Body of pancreas (tissue), 4 donors: ENCODE measurements around the gene PPHLN1. TPM values are rescaled to one million over a fixed set of nuclear protein-coding genes. Genes with fewer than 3 reads are reported as not detected.

ENCODE experiments used
- ATAC-seq: fragments of 150-250 bp; one replicate; pipeline ENCODE4 v1.9.1; 2016
- DNase-seq, 4 donors: peaks; one replicate each; pipeline ENCODE4 v3.0.0-alpha.2; 2019
- H3K27ac ChIP-seq, 4 donors: fragments of 200-600 bp; sonication (generic); 1 replicate in 3 of 4; 2 replicates in 1 of 4; pipeline versions ENCODE4 v1.5.1 to v1.6.1; 2016 to 2019; ENCODE audit warnings: mild to moderate bottlenecking in 1 of 4, mixed read lengths in 1 of 4, moderate library complexity in 1 of 4
- H3K27me3 ChIP-seq, 2 donors: fragments of 200-600 bp; sonication (generic); one replicate each; pipeline ENCODE4 v1.6.0; 2016; ENCODE audit warnings: mild to moderate bottlenecking in 1 of 2
- H3K36me3 ChIP-seq, 2 donors: fragments of 200-600 bp; sonication (generic); replicated peaks in 1 of 2; 2 replicates each; pipeline ENCODE4 v1.5.1; 2016; ENCODE audit warnings: low read depth in 2 of 2; ENCODE audit not compliant: insufficient read depth in 1 of 2
- H3K4me1 ChIP-seq: fragments of 200-600 bp; sonication (generic); one replicate; pipeline ENCODE4 v1.6.0; 2016
- H3K4me3 ChIP-seq, 2 donors: fragments of 200-600 bp; sonication (generic); 1 replicate in 1 of 2; 2 replicates in 1 of 2; pipeline ENCODE4 v1.5.1; 2016 to 2019
- H3K9me3 ChIP-seq, 3 donors: fragments of 200-600 bp; sonication (generic); 1 replicate in 2 of 3; 2 replicates in 1 of 3; pipeline ENCODE4 v1.5.1; 2016
- POLR2A ChIP-seq, 3 donors: fragments of 450-650 bp; IDR thresholded peaks; one replicate each; pipeline ENCODE4 v1.6.1; 2016; ENCODE audit warnings: antibody characterized with exemption in 3 of 3, mild to moderate bottlenecking in 2 of 3
- WGBS, 2 donors: methylation state at CpG; one replicate each; pipeline ENCODE4 v1.1.5; 2017; 5-methylcytosine and 5-hydroxymethylcytosine counted together
- intact Hi-C: fragments of 100-400 bp; cut with DNase I; formaldehyde crosslinking; loops from one replicate; pipeline ENCODE4 v1.15.1; 2023
- total RNA-seq, 2 donors: library from RNA; depleted of rRNA; stranded (reverse); fragments of >200 nt; gene quantifications; one replicate each; pipeline ENCODE4 v1.1.0, GENCODE V29; 2016
- TF ChIP-seq, protein P1 (sequence below), 7 experiments: fragments of 450-650 bp in 4 of 7; fragments of 200-600 bp in 3 of 7; sonication (generic) in 3 of 7; IDR thresholded peaks; one replicate each; pipeline ENCODE4 v1.5.1; 2016 to 2019; ENCODE audit warnings: antibody characterized with exemption in 7 of 7

The PPHLN1 gene
- total RNA-seq, 2 donors from 2014 or later, result 20.8 to 30.1 TPM

DNA sequence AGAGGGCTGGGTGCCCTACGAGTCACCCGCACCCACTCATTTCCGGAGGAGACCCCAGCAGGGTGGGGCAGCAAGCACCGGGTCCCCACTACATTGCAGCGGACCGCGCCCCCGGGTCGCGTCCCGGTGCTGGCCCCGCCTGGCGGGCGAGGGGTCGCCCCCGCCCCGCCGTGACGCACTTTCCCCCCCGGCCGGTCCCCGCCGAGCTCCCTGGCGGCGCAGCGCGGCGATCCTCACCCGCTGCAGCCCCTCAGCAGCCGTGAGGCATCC, 157.5 kb downstream of the PPHLN1 start:
- DNase-seq, result peak in 2 of 4 donors; percentile 9 to 40
- no peaks in the 10 kb centered on the region for H3K27me3 ChIP-seq
- no peak for TF ChIP-seq POLR2A (IDR thresholded peaks at IDR 0.05)
- TF ChIP-seq, protein P1, sequence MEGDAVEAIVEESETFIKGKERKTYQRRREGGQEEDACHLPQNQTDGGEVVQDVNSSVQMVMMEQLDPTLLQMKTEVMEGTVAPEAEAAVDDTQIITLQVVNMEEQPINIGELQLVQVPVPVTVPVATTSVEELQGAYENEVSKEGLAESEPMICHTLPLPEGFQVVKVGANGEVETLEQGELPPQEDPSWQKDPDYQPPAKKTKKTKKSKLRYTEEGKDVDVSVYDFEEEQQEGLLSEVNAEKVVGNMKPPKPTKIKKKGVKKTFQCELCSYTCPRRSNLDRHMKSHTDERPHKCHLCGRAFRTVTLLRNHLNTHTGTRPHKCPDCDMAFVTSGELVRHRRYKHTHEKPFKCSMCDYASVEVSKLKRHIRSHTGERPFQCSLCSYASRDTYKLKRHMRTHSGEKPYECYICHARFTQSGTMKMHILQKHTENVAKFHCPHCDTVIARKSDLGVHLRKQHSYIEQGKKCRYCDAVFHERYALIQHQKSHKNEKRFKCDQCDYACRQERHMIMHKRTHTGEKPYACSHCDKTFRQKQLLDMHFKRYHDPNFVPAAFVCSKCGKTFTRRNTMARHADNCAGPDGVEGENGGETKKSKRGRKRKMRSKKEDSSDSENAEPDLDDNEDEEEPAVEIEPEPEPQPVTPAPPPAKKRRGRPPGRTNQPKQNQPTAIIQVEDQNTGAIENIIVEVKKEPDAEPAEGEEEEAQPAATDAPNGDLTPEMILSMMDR (IDR thresholded peaks at IDR 0.05), result no peak
- intact Hi-C loops, result loop anchor here (10.0 kb wide), 1 partner anchor 111 kb away; no protein-coding TSS in a partner anchor
- no peaks in the 10 kb centered on the region for H3K9me3 ChIP-seq
- no peaks in the 10 kb centered on the region for H3K36me3 ChIP-seq
- peaks cover 14% of the 10 kb centered on the region for H3K4me1 ChIP-seq
- H3K4me3 ChIP-seq, result peak overlapping the region; percentile 40 to 62
- WGBS, 2 donors, result 0% methylated on average over 19 of the region's 30 CpGs; no CpG with 5 or more reads in 1 of the 2 donors
- H3K27ac ChIP-seq, result peak overlapping the region; percentile 51 to 81 (median 58)
- peak; percentile 22 for ATAC-seq

DNA sequence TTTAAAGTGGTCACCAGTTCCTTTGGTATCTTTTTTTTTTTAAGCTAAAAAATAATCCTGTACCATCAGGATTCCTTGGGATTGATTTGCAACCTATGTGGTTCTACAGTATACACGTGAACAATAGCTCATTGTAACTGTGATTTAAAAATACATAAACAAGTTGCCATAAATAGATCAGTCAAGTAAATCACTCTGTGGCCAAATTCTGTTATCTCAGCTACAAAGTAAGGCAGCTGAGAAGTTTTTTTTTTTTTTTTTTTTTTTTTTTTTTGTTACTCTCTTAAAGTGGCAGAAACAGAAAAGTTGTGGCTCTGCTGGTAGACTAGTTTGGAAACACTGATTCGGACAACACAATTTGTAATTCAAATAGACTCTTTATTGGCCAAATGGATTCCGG, 159.0 kb downstream of the PPHLN1 start:
- ATAC-seq, result no peak
- Histone ChIP-seq H3K4me1 (peaks cover 14% of the 10 kb centered on the region), H3K9me3 (no peaks in the 10 kb centered on the region), H3K36me3 (no peaks in the 10 kb centered on the region), H3K27ac (peak overlapping the region in 1 of 4 donors; percentile 63), H3K4me3 (no peak overlapping the region), H3K27me3 (no peaks in the 10 kb centered on the region)
- TF ChIP-seq, protein P1 (IDR thresholded peaks at IDR 0.05), result no peak
- no peak for TF ChIP-seq POLR2A (IDR thresholded peaks at IDR 0.05)
- 37 to 42% methylated on average over 3 of the region's 3 CpGs for WGBS, 2 donors
- DNase-seq, result no peak
- intact Hi-C loops, result loop anchor here (10.0 kb wide), 1 partner anchor 110 kb away; no protein-coding TSS in a partner anchor

DNA sequence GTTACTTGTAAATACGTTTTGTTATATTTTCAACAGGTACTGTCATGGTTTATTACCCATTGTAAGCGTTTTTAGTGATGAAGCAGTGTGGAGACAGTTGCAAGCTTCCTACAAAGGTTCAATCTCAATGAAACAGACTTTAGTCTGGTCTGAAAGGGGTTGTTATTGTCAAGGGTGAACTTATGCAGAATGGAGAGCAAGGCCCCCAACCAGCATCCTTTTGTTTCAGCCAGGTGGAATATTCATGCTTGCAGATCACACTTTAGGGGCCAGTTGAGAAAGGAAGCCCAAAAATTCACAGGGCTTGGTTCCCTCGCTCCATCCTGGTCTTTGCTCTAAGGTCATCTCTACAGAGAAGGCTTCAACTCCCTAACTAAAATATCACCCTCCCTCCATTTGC, 159.9 kb downstream of the PPHLN1 start:
- intact Hi-C loops, result loop anchor here (10.0 kb wide), 1 partner anchor 109 kb away; no protein-coding TSS in a partner anchor

DNA sequence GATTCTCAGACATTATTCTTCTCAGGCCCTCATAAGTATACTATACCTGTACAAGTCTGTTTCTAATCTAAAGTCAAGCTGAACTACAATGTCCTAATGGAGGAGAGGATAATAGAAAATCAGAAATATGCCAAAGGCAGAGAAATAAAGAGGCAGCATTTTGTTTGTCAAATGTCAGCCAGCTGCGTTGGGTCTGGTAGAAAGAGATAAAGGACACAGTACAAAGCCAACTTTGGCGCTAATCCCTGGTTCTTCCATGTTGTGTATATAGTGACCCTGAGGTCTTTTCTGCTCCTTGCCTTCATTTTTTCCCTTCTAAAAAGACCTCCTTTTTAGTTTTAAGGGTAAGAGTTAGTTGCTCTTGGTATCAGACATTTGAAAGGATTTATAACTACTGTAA, 160.4 kb downstream of the PPHLN1 start:
- intact Hi-C loops, result loop anchor here (10.0 kb wide), 1 partner anchor 108 kb away; no protein-coding TSS in a partner anchor
- Histone ChIP-seq H3K4me3 (no peak overlapping the region), H3K4me1 (peaks cover 14% of the 10 kb centered on the region), H3K36me3 (no peaks in the 10 kb centered on the region), H3K27ac (no peak overlapping the region), H3K27me3 (no peaks in the 10 kb centered on the region), H3K9me3 (no peaks in the 10 kb centered on the region)
- WGBS, 2 donors, result 23 to 31% methylated on average over 2 of the region's 2 CpGs
- TF ChIP-seq POLR2A (IDR thresholded peaks at IDR 0.05), result no peak
- TF ChIP-seq, protein P1 (IDR thresholded peaks at IDR 0.05), result no peak
- no peak for DNase-seq
- ATAC-seq, result no peak

More for the DNA sequence above, 159.9 kb downstream of the PPHLN1 start:
- ATAC-seq (no peak), DNase-seq (no peak)
- no peak overlapping the region for H3K27ac ChIP-seq
- TF ChIP-seq, protein P1 (IDR thresholded peaks at IDR 0.05), result no peak
- no peak for TF ChIP-seq POLR2A (IDR thresholded peaks at IDR 0.05)
- no peak overlapping the region for H3K4me3 ChIP-seq
- 87 to 94% methylated on average over 3 of the region's 3 CpGs for WGBS, 2 donors
- no peaks in the 10 kb centered on the region for H3K36me3 ChIP-seq
- H3K27me3 ChIP-seq, result no peaks in the 10 kb centered on the region
- H3K4me1 ChIP-seq, result peaks cover 14% of the 10 kb centered on the region
- no peaks in the 10 kb centered on the region for H3K9me3 ChIP-seq

DNA sequence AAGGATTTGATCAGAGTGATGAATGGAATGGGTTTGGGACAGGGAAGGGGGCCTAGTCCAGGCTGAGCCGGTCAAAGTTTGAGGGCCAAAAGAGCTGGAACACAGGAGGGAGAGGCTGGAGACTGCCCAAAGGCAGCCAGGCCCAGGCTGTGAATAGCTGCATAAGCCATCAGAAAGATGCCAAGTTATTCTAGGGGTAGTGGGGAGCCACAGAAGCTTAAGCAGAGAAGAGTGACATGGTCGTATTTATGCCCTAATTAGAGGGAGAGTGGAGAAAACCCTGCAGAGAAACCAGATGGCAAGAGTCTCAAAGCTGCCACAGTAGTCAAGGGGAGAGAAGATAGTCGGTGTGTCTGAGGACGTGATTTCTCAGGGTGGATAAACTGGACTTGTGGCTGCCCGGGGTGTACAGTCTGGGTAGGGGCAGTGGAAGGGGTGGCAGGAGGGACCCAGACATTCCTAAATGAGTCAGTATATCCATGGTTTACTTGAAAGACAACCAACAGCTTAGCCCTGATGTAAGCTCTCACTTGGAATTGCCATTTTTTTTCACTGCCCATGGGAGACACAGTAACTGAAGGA, 164.4 kb downstream of the PPHLN1 start:
- no peaks in the 10 kb centered on the region for H3K27me3 ChIP-seq
- H3K4me3 ChIP-seq, result no peak overlapping the region
- DNase-seq, result no peak
- ATAC-seq, result no peak
- WGBS, 2 donors, result 85 to 91% methylated on average over 5 of the region's 5 CpGs
- H3K27ac ChIP-seq, result no peak overlapping the region
- TF ChIP-seq, protein P1 (IDR thresholded peaks at IDR 0.05), result no peak
- TF ChIP-seq POLR2A (IDR thresholded peaks at IDR 0.05), result no peak
- H3K9me3 ChIP-seq, result no peaks in the 10 kb centered on the region
- H3K4me1 ChIP-seq, result no peaks in the 10 kb centered on the region
- intact Hi-C loops, result no loop called here
- no peaks in the 10 kb centered on the region for H3K36me3 ChIP-seq
